Measurements from ENCODE around the gene RNF112.
A peak's percentile ranks its signal among the peaks of the same experiment; 100 is the strongest.

- TF ChIP-seq CTCF (IDR thresholded peaks at IDR 0.05) (peak; percentile 92), EZH2phosphoT487 (IDR thresholded peaks at IDR 0.05) (no peak)
Observed at GRCh38 chr17:19447085-19447583, 36.1 kb downstream of the RNF112 start.
